Esophagus muscularis mucosa (tissue), 4 donors: ENCODE data around the gene AKAP6. TPM values are rescaled to one million over a fixed set of nuclear protein-coding genes. Genes with fewer than 3 reads are reported as not detected.
A peak's percentile ranks its signal among the peaks of the same experiment; 100 is the strongest.

Source experiments
- DNase-seq: peaks from one replicate; pipeline ENCODE4 v3.0.0-alpha.2; 2017; ENCODE audit errors: extremely low spot score
- H3K27ac ChIP-seq, 4 donors: fragments of 200-600 bp; sonication (generic); replicated peaks in 1 of 4; 1 replicate in 3 of 4; 2 replicates in 1 of 4; pipeline ENCODE4 v1.5.1; 2016 to 2019; ENCODE audit warnings: mild to moderate bottlenecking in 1 of 4
- H3K27me3 ChIP-seq, 4 donors: fragments of 200-600 bp; sonication (generic); one replicate each; pipeline versions ENCODE4 v1.5.1 to v1.6.0; 2016 to 2019
- H3K36me3 ChIP-seq, 4 donors: fragments of 200-600 bp; sonication (generic); one replicate each; pipeline ENCODE4 v1.5.1; 2016 to 2019
- H3K4me1 ChIP-seq, 4 donors: fragments of 200-600 bp; sonication (generic); one replicate each; pipeline ENCODE4 v1.5.1; 2016 to 2019
- H3K4me3 ChIP-seq, 4 donors: fragments of 200-600 bp; sonication (generic); 1 replicate in 2 of 4; 2 replicates in 2 of 4; pipeline ENCODE4 v1.5.1; 2016 to 2019; ENCODE audit warnings: mild to moderate bottlenecking in 4 of 4, moderate library complexity in 1 of 4
- H3K9me3 ChIP-seq, 4 donors: fragments of 200-600 bp; sonication (generic); 1 replicate in 3 of 4; 2 replicates in 1 of 4; pipeline ENCODE4 v1.5.1; 2016 to 2019
- EP300 ChIP-seq: sonication (generic); formaldehyde crosslinking; IDR thresholded peaks from one replicate; pipeline ENCODE4 v1.6.1; 2017; ENCODE audit warnings: antibody characterized with exemption
- POLR2A ChIP-seq: fragments of 450-650 bp; IDR thresholded peaks from one replicate; pipeline ENCODE4 v1.6.1; 2017; ENCODE audit warnings: antibody characterized with exemption, moderate library complexity, mild to moderate bottlenecking, low read depth
- POLR2AphosphoS5 ChIP-seq, 2 donors: sonication (generic); formaldehyde crosslinking; IDR thresholded peaks; one replicate each; pipeline ENCODE4 v1.6.1; 2017; ENCODE audit warnings: antibody characterized with exemption in 2 of 2
- WGBS: methylation state at CpG from one replicate; pipeline ENCODE4 v1.1.5; 2018; 5-methylcytosine and 5-hydroxymethylcytosine counted together
- intact Hi-C: fragments of 100-400 bp; cut with DNase I; formaldehyde crosslinking; loops from one replicate; pipeline ENCODE4 v1.15.1; 2023
- total RNA-seq, 4 donors: library from RNA; depleted of rRNA; stranded (reverse); fragments of >200 nt; gene quantifications; one replicate each; pipeline versions ENCODE4 v1.1.0 to v1.2.1, GENCODE V29; 2016
- TF ChIP-seq, protein P1 (sequence below), 3 experiments: fragments of 200-600 bp in 2 of 3; fragments of 450-650 bp in 1 of 3; sonication (generic) in 2 of 3; IDR thresholded peaks; one replicate each; pipeline ENCODE4 v1.5.1; 2017 to 2019; ENCODE audit warnings: antibody characterized with exemption in 3 of 3, mild to moderate bottlenecking in 2 of 3, moderate library complexity in 1 of 3

AKAP6 gene
- total RNA-seq, 4 donors from 2014 or later, result 21.3 to 38.6 (median 31.5) TPM

DNA sequence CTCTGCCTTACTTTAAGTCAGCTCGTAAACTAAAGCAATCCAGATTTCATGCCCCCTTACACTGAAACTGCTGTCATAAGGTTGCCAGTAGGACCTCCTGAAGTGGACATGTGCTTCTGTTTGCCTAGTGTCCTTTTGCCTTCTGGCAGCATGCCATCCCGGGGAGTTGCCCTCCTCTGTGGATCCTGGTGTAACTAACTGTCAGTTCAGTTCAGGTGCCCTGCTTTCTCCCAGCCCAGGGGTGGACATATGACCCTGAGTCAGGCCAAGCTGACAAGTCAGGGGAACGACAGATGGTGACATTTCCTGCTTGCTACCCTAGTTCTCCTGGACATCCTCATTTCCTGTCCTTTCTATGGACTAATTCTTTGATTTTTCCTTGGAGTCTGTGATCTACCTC lies 25.6 kb downstream of the AKAP6 start:
- no peaks in the 10 kb centered on the region for H3K4me1 ChIP-seq
- H3K36me3 ChIP-seq, result no peaks in the 10 kb centered on the region
- DNase-seq, result peak; percentile 80
- no peaks in the 10 kb centered on the region for H3K9me3 ChIP-seq
- no peak overlapping the region for H3K27ac ChIP-seq
- intact Hi-C loops, result no loop called here
- H3K4me3 ChIP-seq, result no peak overlapping the region
- TF ChIP-seq, protein P1, sequence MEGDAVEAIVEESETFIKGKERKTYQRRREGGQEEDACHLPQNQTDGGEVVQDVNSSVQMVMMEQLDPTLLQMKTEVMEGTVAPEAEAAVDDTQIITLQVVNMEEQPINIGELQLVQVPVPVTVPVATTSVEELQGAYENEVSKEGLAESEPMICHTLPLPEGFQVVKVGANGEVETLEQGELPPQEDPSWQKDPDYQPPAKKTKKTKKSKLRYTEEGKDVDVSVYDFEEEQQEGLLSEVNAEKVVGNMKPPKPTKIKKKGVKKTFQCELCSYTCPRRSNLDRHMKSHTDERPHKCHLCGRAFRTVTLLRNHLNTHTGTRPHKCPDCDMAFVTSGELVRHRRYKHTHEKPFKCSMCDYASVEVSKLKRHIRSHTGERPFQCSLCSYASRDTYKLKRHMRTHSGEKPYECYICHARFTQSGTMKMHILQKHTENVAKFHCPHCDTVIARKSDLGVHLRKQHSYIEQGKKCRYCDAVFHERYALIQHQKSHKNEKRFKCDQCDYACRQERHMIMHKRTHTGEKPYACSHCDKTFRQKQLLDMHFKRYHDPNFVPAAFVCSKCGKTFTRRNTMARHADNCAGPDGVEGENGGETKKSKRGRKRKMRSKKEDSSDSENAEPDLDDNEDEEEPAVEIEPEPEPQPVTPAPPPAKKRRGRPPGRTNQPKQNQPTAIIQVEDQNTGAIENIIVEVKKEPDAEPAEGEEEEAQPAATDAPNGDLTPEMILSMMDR (IDR thresholded peaks at IDR 0.05), result no peak
- TF ChIP-seq POLR2AphosphoS5 (IDR thresholded peaks at IDR 0.05), result no peak
- TF ChIP-seq EP300, result no peak
- TF ChIP-seq POLR2A, result no peak
- WGBS, result 76% methylated on average over 3 of the region's 3 CpGs
- no peaks in the 10 kb centered on the region for H3K27me3 ChIP-seq

DNA sequence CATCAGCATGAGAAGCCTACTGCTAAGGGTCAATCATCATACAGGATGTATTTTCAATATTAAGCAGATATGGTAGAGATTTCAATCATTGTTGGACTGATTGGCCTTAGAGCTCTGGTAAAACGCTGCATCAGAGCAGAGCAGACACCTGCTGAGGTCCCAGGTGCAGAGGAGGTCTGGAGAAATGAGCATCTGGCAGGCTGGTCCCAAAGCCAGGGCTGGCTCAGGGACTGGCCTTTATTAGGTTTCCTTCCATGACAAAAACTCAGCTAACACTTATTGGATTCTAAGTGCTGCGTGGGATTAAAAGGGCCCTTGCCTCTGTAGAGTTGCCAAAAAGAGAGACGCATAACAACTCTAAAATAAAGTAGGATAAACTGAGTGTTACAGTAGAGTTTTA lies 29.7 kb downstream of the AKAP6 start:
- 54% methylated on average over 3 of the region's 3 CpGs for WGBS
- Histone ChIP-seq H3K27ac (no peak overlapping the region), H3K36me3 (no peaks in the 10 kb centered on the region), H3K4me3 (no peak overlapping the region), H3K4me1 (no peaks in the 10 kb centered on the region), H3K27me3 (no peaks in the 10 kb centered on the region), H3K9me3 (no peaks in the 10 kb centered on the region)
- TF ChIP-seq POLR2AphosphoS5 (IDR thresholded peaks at IDR 0.05), result no peak
- TF ChIP-seq, protein P1 (IDR thresholded peaks at IDR 0.05), result no peak
- no peak for TF ChIP-seq POLR2A
- no peak for TF ChIP-seq EP300
- intact Hi-C loops, result no loop called here
- DNase-seq, result no peak

GRCh38 chr14:32361674-32362073 lies 32.6 kb downstream of the AKAP6 start:
- TF ChIP-seq EP300 (no peak), POLR2A (no peak), POLR2AphosphoS5 (IDR thresholded peaks at IDR 0.05) (no peak)
- TF ChIP-seq, protein P1 (IDR thresholded peaks at IDR 0.05), result no peak
- WGBS, result 96% methylated on average over 2 of the region's 2 CpGs
- no peaks in the 10 kb centered on the region for H3K9me3 ChIP-seq
- H3K27ac ChIP-seq, result no peak overlapping the region
- H3K4me1 ChIP-seq, result peaks cover 8 to 10% (median 9%) of the 10 kb centered on the region in 4 donors
- intact Hi-C loops, result no loop called here
- no peak for DNase-seq
- H3K4me3 ChIP-seq, result no peak overlapping the region
- no peaks in the 10 kb centered on the region for H3K36me3 ChIP-seq
- H3K27me3 ChIP-seq, result no peaks in the 10 kb centered on the region

DNA sequence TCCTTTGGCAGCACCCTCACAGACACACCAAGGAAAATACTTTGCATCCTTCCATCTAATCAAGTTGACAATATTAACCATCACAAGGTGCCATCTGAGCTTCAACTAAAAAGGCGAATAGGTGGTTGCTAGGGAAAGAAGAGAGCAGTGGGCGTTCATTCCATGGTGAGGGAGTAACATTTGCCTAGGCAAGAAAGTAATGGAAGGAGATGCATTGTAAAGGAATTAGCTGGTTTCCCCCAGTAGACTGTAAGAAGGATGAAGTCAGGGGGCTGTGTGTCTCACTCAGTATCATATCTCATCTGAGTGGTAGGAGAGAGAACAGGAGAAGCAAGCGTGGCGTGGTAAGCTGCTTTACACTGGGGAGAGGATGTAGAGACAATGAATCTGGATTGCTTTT lies 34.7 kb downstream of the AKAP6 start:
- Histone ChIP-seq H3K4me3 (no peak overlapping the region), H3K27me3 (no peaks in the 10 kb centered on the region), H3K4me1 (peaks cover 14 to 24% (median 22%) of the 10 kb centered on the region in 4 donors), H3K9me3 (no peaks in the 10 kb centered on the region), H3K27ac (no peak overlapping the region), H3K36me3 (no peaks in the 10 kb centered on the region)
- 97% methylated on average over 4 of the region's 4 CpGs for WGBS
- DNase-seq, result no peak
- TF ChIP-seq, protein P1 (IDR thresholded peaks at IDR 0.05), result no peak
- TF ChIP-seq EP300 (no peak), POLR2AphosphoS5 (IDR thresholded peaks at IDR 0.05) (no peak), POLR2A (no peak)
- intact Hi-C loops, result no loop called here

DNA sequence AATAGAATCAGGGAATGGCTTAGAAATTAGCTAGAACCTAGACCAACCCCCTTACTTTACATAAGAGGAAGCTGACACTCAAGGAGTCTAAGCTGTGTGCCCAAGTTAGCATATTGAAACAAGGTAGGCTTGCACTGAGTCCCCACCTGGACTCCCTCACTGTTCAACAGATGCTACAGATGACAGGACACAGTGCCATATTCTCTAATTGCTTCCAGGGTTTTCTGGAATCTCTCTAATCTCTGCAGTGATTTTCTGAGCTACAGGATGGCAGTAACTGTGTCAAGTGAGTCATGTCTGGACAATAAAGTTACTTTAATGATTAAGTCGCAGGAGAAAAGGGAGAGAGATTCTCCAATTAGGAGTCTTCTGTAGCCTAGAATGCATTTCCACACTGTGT lies 35.8 kb downstream of the AKAP6 start:
- no peak overlapping the region for H3K27ac ChIP-seq
- H3K9me3 ChIP-seq, result no peaks in the 10 kb centered on the region
- TF ChIP-seq, protein P1 (IDR thresholded peaks at IDR 0.05), result no peak
- TF ChIP-seq POLR2AphosphoS5 (IDR thresholded peaks at IDR 0.05), result no peak
- no peak for TF ChIP-seq EP300
- H3K4me3 ChIP-seq, result no peak overlapping the region
- H3K27me3 ChIP-seq, result no peaks in the 10 kb centered on the region
- intact Hi-C loops, result no loop called here
- 100% methylated on average over 1 of the region's 1 CpG for WGBS
- DNase-seq, result no peak
- H3K36me3 ChIP-seq, result no peaks in the 10 kb centered on the region
- peaks cover 14 to 24% (median 22%) of the 10 kb centered on the region in 4 donors for H3K4me1 ChIP-seq
